HG03103 (cell line): ENCODE results near the gene SMR3A.

Experiments
- ATAC-seq: cut with Tn5 transposase; IDR thresholded peaks from one replicate; pipeline ENCODE4 v1.9.1; 2021; ENCODE audit warnings: low read depth; ENCODE audit not compliant: unreplicated experiment

The SMR3A gene

GRCh38 chr4:70360460-70360859, at the start of gene SMR3A:
Gene SMR3A, plus strand, starts transcription at chr4:70360760. Its CDS starts 1,356 bp downstream, at chr4:70362116.
- no peak for ATAC-seq

DNA sequence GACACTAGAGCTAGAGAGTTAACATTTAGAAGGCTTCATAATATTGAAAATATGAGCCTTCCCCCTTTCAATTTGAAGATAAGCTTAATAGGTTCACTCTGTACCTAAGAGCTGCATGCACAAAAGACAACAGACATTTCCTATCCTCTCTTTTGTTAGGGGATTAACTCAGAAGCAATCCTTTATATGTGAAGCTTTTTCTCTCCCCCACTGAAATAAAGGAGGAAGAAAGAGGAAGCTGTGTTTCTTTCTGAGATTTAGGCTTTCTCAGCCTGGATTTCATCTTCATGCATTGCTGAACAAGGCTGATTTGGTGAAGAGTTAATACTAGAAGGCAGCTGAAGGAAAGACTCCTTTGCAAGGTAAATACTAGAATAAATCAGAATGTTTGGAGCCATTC, 46.8 kb upstream of the SMR3A start:
- no peak for ATAC-seq

DNA sequence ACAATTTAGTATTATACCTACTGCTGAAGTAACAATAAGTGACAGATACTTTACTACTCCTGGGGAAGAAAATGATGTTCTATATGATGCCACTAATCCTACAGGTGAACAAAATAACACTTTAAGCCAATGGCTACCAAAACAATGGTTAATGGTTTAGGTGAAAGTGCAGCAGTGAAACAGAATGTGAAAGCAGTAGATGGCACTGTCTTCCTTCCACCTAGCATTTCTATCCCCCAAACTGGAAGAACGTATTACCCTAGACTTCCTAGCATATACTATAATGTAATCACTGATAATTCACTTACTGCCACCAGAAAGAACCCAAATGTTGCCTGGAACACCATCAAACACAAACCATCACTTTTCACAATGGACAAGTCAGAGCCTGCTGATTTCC, 44.6 kb upstream of the SMR3A start:
- ATAC-seq: peak; percentile 63

DNA sequence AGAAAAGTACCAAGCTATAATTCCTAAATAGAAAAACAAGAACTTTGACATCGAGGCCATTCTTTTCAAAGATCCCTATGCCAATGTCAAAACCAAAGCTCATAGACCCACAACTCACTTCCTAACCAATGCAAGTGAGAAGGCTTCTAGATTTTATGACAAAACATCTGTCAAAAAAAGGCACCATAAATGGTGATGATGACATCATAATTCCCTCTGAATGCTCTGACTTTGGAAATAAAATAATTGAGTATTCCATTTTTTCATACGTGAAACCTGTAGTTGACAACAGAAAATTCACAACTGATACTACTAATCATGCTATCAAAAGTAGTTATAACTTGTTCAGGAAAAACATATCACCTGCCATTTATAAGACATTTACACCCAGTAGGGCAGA, 34.5 kb upstream of the SMR3A start:
- no peak for ATAC-seq

- ATAC-seq: no peak
Measured at GRCh38 chr4:70334681-70335080, 25.9 kb upstream of the SMR3A start, which contains the start of gene CABS1. Gene CABS1, plus strand, starts transcription at chr4:70334981. Its CDS starts 59 bp downstream, at chr4:70335040.

GRCh38 chr4:70336043-70336442, 24.5 kb upstream of the SMR3A start:
- no peak for ATAC-seq

GRCh38 chr4:70337886-70338420, 22.6 kb upstream of the SMR3A start:
- ATAC-seq: no peak

DNA sequence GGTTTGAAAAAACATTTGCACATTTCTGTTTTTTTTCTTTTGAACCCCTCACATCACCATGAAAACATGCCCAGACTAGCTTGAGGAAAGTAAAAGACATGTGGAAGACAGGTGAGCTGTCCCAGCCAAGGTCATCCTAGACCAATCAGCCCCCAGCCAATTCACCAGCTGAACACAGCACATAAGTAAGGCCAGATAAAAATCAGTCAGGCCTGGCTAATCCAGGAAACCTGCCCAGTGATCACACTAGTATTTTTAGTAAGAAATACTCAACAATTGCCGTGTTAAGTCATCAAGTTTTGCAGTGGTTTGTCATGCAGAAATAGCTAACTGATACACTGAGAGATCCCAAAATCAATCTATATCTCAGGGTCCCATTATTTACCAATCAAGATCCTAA, 4.4 kb upstream of the SMR3A start:
- no peak for ATAC-seq

DNA sequence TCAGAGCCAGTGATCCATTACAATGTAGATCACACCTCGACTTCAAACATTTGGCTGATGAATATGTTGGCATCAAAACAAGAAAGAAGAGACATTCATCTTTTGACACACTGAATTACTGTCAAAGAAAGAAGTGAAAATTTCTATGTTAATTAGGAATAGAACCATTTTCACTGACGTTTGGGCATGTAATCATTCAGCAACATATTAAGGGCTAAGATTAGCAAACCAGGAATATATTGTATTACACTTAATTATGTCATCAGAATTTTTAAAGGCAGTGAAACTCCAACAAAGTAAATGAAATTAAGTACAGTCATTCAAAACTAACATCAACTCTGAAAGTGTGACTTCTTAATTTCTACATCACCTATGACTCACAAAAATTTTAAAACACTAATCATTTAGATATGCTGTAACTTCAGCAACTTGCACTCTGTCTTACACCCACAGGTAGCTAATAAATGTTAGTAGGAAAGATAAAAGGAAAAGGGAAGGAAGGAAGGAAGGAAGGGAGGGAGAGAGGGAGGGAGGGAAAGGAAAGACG, 1.4 kb upstream of the SMR3A start:
- ATAC-seq: no peak

- ATAC-seq: no peak
Measured at GRCh38 chr4:70364002-70364401, 3.4 kb downstream of the SMR3A start.

DNA sequence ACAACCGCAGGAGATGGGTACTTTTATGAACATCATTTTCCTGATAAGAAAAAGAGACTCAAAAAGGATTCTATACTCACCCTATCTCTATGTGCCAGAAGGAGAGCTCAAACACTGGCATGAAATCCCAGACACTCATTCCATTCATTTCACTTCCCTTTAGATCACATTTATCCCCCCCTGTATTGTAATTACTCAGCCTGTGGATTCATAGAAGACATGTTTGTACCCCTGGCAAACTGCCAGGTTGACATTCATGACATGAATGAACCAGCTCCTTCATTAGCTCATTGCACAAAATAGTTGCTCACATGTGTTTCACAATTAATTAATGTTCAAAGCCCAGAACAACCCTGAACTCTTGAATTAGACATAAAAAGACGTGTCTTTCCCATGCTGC, 4.9 kb downstream of the SMR3A start:
- ATAC-seq: no peak

DNA sequence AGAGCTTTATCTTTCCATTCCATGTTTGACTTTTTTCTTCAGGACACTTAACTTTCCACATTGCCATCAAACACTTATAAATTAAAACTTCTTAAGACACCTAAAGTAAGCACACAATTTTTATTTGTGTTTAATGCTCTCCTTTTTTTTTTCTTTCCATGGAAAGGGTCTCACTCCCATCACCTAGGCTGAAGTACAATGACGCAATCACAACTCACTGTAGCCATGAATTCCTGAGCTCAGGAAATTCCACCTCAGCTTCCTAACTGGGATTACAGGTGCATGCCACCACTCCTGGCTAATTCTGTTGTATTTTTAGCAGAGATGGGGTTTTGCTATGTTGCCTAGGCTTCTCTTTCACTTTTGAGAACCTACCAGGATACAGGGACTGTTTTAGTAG, 7.3 kb downstream of the SMR3A start:
- ATAC-seq: no peak

- ATAC-seq: no peak
Measured at GRCh38 chr4:70371987-70372386, 11.4 kb downstream of the SMR3A start.

GRCh38 chr4:70372760-70373159, 12.2 kb downstream of the SMR3A start:
- ATAC-seq: no peak

GRCh38 chr4:70380578-70380977, 20.0 kb downstream of the SMR3A start:
- no peak for ATAC-seq

DNA sequence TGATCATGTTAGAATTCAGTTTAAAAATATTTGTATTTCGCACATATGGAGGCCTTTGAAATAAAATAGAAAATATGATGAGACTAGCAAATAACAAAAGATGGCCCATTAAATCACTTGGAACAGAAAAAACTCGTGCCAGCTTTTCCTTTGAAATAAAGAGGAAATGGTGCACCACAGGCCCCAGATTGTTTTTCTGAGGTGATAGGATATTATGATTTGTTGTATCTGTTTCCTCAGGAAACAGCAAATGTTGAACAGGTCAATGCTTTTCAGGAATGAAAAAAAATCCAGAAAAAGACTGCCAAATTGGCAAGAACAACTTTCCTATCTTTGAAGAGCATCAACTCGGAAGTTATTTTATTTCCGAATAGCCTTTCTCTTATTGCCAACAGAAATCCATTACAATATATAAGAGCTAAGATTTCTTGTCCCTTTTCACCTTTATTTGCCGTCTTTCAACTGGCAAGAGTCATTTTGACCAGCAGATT, 22.2 kb downstream of the SMR3A start, which contains the start of gene SMR3B:
Gene SMR3B, plus strand, starts transcription at position 441 of the 491 bp plus-strand sequence. CDS start 1,380 bp downstream, outside the sequence.
- no peak for ATAC-seq

DNA sequence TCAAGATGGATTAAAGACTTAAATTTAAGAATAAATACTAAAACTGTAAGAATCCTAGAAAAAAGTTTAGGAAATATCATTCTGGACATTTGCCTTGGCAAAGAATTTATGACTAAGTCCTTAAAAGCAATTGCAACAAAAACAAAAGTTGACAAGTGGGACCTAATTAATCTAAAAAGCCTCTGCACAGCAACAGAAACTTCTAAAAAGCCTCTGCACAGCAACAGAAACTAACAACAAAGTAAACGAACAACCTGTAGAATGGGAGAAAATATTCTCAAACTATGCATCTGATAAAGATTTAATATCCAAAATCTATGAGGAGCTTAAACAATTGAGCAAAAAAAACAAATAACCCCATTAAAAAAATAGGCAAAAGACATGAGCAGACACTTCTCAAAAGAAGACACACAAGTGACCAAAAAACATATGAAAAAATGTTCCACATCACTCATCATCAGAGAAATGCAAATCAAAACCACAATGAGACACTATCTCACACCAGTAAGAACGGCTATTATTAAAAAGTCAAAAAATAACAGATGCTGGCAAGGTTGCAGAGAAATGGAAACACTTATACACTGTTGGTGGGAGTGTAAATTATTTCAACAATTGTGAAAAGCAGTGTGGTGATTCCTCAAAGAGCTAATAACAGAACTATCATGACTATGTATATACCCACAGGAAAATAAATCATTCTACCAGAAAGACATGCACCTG, 31.7 kb downstream of the SMR3A start:
- ATAC-seq: peak; percentile 49

DNA sequence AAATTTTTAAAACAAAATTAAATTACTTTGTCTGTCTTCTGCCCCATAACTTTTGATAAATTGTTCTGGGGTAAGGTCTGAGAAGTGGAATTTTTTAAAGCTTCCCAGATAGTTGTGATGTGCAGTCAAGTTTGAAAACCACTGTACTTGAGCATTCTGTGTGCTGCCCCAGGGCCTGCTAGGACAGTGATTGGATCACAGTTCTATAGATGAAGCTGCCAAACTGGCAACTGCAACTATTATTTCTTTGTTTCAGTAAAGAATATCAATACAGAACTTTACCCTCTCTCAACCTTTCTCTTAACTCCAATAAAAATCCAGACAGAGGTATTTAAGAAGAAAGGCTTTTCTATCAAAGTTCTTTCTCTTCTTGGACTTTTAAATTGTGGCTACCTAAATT, 37.0 kb downstream of the SMR3A start, which contains the start of gene OPRPN:
Gene OPRPN, plus strand, starts transcription at position 361 of the 400 bp plus-strand sequence. CDS start 1,346 bp downstream, outside the sequence.
- no peak for ATAC-seq

GRCh38 chr4:70399319-70399718, 38.8 kb downstream of the SMR3A start:
- no peak for ATAC-seq

- ATAC-seq: no peak
Measured at GRCh38 chr4:70402762-70403161, 42.2 kb downstream of the SMR3A start.

DNA sequence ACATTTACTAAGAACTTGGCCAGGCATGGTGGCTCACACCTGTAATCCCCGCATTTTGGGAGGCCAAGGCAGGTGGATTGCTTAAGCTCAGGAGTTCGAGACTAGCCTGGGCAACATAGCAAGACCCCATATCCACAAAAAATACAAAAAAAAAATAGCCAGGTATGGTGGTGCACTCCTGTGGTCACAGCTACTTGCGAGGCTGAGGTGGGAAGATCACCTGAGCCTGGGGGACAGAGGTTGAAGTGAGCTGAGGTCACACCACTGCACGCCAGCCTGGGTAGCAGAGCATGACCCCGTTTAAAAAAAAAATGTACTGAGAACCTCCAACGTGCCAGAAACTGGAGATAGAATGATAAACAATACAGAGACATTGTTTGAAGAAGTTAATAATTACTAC, 45.2 kb downstream of the SMR3A start:
- no peak for ATAC-seq
